Measurements from ENCODE around the gene MZT1.

DNA sequence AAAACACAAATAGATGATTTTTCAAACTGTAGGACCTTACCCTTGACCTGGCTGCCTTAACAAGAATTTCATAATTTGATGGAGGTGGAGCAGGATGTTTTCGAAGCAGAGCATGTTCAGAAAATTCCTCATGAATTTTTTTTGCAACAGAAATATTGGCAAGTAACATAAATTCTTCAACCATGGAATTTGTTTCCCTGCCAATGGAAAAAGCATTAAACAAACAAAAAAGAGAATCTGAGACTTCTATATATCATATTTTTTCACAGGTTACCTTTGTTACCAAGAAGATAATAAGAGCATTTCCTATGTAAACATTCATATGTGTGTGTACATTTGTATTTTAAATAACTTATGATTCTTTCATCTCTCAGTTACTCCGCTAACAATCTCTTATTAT is 36.0 kb upstream of the MZT1 start:
- TF ChIP-seq, protein P1, sequence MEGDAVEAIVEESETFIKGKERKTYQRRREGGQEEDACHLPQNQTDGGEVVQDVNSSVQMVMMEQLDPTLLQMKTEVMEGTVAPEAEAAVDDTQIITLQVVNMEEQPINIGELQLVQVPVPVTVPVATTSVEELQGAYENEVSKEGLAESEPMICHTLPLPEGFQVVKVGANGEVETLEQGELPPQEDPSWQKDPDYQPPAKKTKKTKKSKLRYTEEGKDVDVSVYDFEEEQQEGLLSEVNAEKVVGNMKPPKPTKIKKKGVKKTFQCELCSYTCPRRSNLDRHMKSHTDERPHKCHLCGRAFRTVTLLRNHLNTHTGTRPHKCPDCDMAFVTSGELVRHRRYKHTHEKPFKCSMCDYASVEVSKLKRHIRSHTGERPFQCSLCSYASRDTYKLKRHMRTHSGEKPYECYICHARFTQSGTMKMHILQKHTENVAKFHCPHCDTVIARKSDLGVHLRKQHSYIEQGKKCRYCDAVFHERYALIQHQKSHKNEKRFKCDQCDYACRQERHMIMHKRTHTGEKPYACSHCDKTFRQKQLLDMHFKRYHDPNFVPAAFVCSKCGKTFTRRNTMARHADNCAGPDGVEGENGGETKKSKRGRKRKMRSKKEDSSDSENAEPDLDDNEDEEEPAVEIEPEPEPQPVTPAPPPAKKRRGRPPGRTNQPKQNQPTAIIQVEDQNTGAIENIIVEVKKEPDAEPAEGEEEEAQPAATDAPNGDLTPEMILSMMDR (IDR thresholded peaks at IDR 0.05), result no peak
- no peak for TF ChIP-seq POLR2A (IDR thresholded peaks at IDR 0.05)

All from esophagus squamous epithelium (tissue), 4 donors.